Measurements from ENCODE around the gene PICK1.
"Not testable (repeated sequence)": the region's sequence is repeated elsewhere in the genome, so short reads cannot be mapped to it uniquely, and the experiment has no call there.

The PICK1 gene

GRCh38 chr22:38077096-38077495 is 19.9 kb downstream of the PICK1 start:
- no peak for DNase-seq

GRCh38 chr22:38077595-38077994 is 20.4 kb downstream of the PICK1 start:
- no peak for DNase-seq

GRCh38 chr22:38078046-38078840 is 21.0 kb downstream of the PICK1 start:
- no peak for DNase-seq

DNA sequence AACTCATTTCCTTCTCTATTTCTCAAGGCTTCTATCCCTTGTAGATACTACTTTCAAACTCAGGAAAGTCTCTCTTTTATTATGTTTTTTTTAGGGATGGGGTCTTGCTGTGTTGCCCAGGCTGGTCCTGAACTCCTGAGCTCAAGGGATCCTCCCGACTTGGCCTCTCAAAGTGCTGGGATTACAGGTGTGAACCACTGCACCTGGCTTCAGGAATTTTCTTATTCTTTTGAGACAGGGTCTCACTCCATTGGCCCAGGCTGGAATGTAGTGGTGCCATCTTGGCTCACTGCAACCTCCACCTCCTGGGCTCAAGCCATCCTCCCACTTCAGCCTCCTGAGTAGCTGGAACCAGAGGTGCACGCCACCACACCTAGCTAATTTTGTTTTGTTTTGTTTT is 22.0 kb downstream of the PICK1 start:
- DNase-seq, result not testable (repeated sequence)

DNA sequence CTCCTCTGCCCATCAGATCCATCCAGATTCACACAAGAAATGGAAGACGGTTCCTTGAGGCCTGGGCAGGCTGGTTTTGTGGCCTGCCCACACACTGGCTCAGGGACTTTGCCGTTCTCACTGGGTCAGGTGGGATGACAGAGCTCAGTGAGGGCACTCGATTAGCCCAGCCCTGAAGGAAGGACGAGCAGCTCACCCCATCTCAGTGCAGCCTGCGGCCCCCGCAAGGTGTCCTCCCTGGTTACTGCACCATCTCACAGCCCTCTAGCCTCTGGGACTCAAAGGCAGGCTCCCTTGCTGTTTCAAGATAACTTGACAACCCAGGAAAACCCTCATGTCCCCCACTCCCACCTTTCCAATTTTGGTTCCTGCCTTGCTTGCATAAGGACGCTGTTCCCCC is 22.6 kb downstream of the PICK1 start:
- DNase-seq, result no peak

DNA sequence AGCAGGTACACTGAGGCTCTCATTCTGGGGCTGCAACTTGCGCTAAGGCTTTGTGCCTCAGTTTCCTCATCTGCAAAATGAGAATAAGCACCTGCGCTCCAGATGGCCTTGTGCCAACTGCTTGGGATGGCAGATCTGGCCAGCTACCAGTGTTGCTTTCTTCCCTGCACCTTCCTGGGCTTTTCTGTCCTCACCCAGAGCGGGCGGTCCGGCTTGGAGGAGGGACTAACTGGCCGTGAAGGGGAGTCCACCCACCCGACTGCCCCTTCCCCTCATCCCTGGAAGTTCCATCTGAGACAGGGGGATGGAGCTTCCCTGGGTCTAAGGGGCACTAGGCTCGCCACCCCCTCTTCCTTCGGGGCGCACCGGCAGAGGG is 23.3 kb downstream of the PICK1 start:
- no peak for DNase-seq

DNA sequence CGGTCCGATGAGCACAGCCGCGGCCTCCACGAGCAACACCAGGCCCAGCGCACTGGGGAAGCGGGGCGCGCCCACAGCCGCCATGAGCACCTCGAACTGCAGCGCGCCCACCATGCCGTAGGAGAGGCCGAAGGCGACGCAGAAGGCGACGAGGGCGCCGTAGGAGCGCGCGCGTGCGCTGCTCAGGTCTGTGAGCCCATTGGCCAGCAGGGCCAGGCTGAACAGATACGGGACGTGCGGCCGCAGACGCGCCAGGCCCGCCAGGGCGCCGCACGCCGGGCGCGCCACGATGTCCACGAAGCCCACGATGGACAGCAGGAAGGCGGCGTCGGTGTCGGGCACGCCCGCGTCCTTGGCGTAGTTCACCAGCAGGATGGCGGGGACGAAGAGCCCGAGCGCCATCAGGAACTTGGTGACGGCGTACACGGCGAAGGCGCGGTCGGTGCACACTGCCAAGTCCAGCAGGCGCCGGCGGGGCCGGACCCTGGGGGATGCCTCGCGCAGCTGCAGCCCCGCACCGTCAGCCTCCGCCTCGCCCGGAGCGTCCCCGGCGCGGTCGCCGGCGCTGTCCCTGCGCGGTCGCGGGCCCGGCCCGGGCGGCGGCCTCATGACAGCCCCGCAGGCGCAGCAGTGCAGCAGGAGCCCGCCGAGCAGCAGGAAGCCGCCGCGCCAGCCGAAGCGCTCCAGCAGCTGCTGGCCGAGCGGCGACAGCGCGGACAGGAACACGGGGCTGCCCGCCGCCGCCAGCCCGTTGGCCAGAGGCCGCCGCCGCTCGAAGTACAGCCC is 23.8 kb downstream of the PICK1 start:
- DNase-seq, result no peak

- DNase-seq, result no peak
These were observed 24.4 kb downstream of the PICK1 start for GRCh38 chr22:38081636-38081940.

DNA sequence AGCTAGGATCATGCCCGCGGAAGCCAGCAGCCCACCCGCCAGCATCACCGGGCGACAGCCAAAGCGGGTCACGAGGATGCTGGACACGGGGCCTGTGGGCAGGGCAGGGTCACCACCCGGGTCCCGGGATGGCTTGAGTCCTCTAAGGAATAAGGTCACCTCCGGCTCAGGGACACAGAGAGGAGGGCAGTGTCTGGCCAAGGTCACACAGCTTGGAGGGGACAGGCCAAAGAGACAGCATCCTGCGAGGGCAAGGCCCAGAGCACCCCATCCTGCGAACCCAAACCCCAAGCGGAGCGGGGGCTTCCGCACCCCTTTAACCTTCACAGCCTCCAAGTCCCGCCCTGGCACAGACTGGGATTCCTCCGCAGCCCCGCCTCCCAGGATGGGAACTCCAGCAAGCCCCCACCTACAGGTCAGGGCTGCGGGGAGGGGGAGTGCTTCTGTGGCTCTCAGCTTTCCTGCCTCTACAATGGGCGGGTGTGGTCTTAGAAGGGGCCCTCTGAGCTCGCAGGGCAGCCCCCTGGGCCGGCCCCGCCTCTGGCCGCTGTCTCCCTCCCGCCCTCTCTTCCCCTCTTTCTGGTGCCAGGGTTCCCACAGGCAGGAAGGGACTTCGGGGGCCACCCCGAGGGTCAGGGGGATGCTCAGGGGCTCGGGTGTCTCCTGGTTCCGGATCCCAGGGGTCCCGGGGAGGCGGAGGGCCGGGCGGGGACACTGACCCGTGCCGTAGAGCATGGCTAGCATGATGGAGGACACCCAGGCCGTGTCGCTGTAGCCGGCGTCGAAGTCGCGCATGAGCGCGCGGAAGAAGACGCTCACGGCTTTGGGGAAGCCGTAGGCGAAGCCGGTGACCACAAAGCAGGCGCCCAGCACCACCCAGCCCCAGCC is 25.0 kb downstream of the PICK1 start:
- DNase-seq, result no peak

GRCh38 chr22:38082986-38083710 is 25.9 kb downstream of the PICK1 start:
- DNase-seq, result no peak

- DNase-seq, result no peak
These were observed 26.9 kb downstream of the PICK1 start, which contains the start of gene SLC16A8 for GRCh38 chr22:38083931-38084631. SLC16A8 (minus strand) TSS chr22:38084184; CDS start chr22:38082873, 1,311 bp downstream.

GRCh38 chr22:38085056-38085455 is 27.9 kb downstream of the PICK1 start:
- no peak for DNase-seq

GRCh38 chr22:38085501-38085900 is 28.3 kb downstream of the PICK1 start:
- no peak for DNase-seq

GRCh38 chr22:38086001-38086845 is 29.0 kb downstream of the PICK1 start:
- DNase-seq, result no peak

GRCh38 chr22:38086942-38087341 is 29.7 kb downstream of the PICK1 start:
- no peak for DNase-seq

GRCh38 chr22:38087855-38088254 is 30.7 kb downstream of the PICK1 start:
- DNase-seq, result no peak

- no peak for DNase-seq
These were observed 31.6 kb downstream of the PICK1 start for GRCh38 chr22:38088629-38089473.

DNA sequence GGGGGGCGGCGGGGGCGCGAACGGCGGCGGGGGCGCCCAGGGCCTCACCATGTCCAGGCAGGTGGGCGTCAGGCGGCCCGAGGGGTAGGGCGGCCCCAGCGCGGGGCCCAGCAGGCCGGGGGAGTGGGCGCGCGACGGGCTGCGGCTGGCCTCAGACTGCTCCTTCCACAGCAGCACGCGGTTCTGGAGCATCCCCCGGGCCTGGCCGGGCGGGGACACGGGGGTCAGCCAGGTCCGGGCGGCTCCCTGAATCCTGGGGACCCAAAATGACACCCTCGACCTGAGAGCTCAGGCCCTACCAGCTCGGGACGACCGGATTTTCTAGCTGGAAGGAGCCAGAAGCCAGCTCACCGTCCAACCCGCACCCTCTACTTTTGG is 32.3 kb downstream of the PICK1 start:
- no peak for DNase-seq

GRCh38 chr22:38097058-38097457 is 39.9 kb downstream of the PICK1 start:
- DNase-seq, result no peak

All from HCEC 1CT (cell line).